ENCODE measurements around the gene CARHSP1. TPM values are rescaled to one million over a fixed set of nuclear protein-coding genes. Genes with fewer than 3 reads are reported as not detected.

CARHSP1 gene
- total and polyA plus RNA-seq, 2 of the 8 experiments (the other 6 are each of a cell fraction or from before 2014, with no cell fraction given), result 292 to 300 TPM

DNA sequence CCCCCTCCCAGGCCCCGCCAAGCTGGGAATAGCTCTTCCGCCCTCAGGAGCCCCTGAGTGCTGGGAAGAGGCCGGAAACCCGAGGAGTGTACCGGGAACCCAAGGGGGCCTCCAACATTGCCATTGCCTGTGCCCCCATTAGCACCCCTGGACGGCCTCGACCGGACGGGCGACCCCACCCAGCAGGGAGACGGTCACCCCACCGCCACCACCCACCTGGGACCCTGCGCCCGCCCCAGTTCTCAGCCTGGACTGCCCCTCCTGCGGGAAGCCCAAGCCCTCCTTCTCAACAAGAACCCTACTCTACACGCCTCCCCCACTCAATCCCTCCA lies 2.0 kb downstream of the CARHSP1 start:
- peak overlapping the region; percentile 72; the same call in 1 of the 2 replicates for H2BK15ac ChIP-seq (ENCODE audit: low read length)
- no peak overlapping the region for H3K14ac ChIP-seq (ENCODE audit: insufficient read length)
- ChIA-PET POLR2A (ENCODE audit: partially characterized antibody) (interaction anchor here (0.7 to 29.1 kb wide), 7 partner anchors 7 to 225 kb away, joined by 3 to 456 read pairs (median 8); partner anchors contain the start of genes CARHSP1, HAPSTR1 and LITAFD), CTCF (ENCODE audit: partially characterized antibody) (interaction anchor here (1.0 to 10.5 kb wide), 5 partner anchors 7 to 202 kb away, joined by 3 to 90 read pairs (median 4); no protein-coding TSS in a partner anchor)
- no peaks in the 10 kb centered on the region for H3K9me3 ChIP-seq (ENCODE audit: insufficient read depth in 2 of 2, low read depth in 1 of 2, low read length in 1 of 2)
- H3K36me3 ChIP-seq (ENCODE audit: control insufficient read depth in 2 of 4, insufficient read depth in 4 of 4, low read length in 3 of 4), result peaks cover 0 to 14% (median 4%) of the 10 kb centered on the region in 4 experiments; a peak in 4 of 8 replicates
- FAIRE-seq, result no peak
- peak overlapping the region; percentile 83 for H2AK5ac ChIP-seq (ENCODE audit: low read depth, low read length)
- no peak for DNase-seq (ENCODE audit: low read depth in 1 of 2, low spot score in 2 of 2)
- H2BK12ac ChIP-seq (ENCODE audit: low read depth, low read length), result 0 out of 2 replicates have a peak overlapping the region, but pooled peaks have one; percentile 84
- peak overlapping the region; percentile 85 for H4K91ac ChIP-seq (replicated peaks; ENCODE audit: insufficient read length, low read length)
- no peaks in the 10 kb centered on the region for H3K27me3 ChIP-seq (replicated peaks in 1 of 4; ENCODE audit: control insufficient read depth in 3 of 4, extremely low read depth in 1 of 4, insufficient read depth in 3 of 4, low read length in 3 of 4)
- peak overlapping the region; percentile 53; the same call in 1 of the 2 replicates for H3K27ac ChIP-seq (ENCODE audit: low read depth, low read length)
- no peak overlapping the region for H2AFZ ChIP-seq (ENCODE audit: low read length)
- peak overlapping the region; percentile 93 for H3K18ac ChIP-seq (ENCODE audit: extremely low read depth, low read length)
- H4K20me1 ChIP-seq (replicated peaks in 1 of 2; ENCODE audit: control insufficient read depth in 1 of 2, insufficient read depth in 2 of 2, low read length in 2 of 2), result peaks cover 28 to 40% of the 10 kb centered on the region in 2 experiments
- H3K4me2 ChIP-seq (ENCODE audit: insufficient read depth in 1 of 2, low read depth in 2 of 2, low read length in 2 of 2), result peak overlapping the region; percentile 91 to 99
- H3K23ac ChIP-seq (ENCODE audit: insufficient read length), result no peak overlapping the region
- H3K79me1 ChIP-seq (ENCODE audit: low read depth, low read length), result peaks cover 24% of the 10 kb centered on the region
- peaks cover 38 to 59% of the 10 kb centered on the region in 2 experiments for H3K79me2 ChIP-seq (ENCODE audit: control insufficient read depth in 1 of 2, insufficient read depth in 2 of 2, low read length in 2 of 2)
- no peak for TF ChIP-seq CEBPB (IDR thresholded peaks at IDR 0.05; ENCODE audit: low read depth, low read length)
- TF ChIP-seq TCF12 (IDR thresholded peaks at IDR 0.05; ENCODE audit: low read depth, low read length), result no peak
- TF ChIP-seq SRF (IDR thresholded peaks at IDR 0.05; ENCODE audit: low read depth, low read length), result no peak
- TF ChIP-seq, protein P1, sequence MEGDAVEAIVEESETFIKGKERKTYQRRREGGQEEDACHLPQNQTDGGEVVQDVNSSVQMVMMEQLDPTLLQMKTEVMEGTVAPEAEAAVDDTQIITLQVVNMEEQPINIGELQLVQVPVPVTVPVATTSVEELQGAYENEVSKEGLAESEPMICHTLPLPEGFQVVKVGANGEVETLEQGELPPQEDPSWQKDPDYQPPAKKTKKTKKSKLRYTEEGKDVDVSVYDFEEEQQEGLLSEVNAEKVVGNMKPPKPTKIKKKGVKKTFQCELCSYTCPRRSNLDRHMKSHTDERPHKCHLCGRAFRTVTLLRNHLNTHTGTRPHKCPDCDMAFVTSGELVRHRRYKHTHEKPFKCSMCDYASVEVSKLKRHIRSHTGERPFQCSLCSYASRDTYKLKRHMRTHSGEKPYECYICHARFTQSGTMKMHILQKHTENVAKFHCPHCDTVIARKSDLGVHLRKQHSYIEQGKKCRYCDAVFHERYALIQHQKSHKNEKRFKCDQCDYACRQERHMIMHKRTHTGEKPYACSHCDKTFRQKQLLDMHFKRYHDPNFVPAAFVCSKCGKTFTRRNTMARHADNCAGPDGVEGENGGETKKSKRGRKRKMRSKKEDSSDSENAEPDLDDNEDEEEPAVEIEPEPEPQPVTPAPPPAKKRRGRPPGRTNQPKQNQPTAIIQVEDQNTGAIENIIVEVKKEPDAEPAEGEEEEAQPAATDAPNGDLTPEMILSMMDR (IDR thresholded peaks at IDR 0.05; ENCODE audit: control extremely low read depth in 1 of 3, insufficient read depth in 1 of 3, low read depth in 1 of 3, low read length in 3 of 3), result no peak
- no peak for TF ChIP-seq TAF7 (optimal IDR thresholded peaks at IDR 0.05; ENCODE audit: borderline replicate concordance, low read depth, low read length)
- TF ChIP-seq NANOG (IDR thresholded peaks at IDR 0.05; ENCODE audit: insufficient read depth, low read depth, low read length, poor library complexity, severe bottlenecking), result no peak
- TF ChIP-seq ZNF274 (IDR thresholded peaks at IDR 0.05; ENCODE audit: borderline replicate concordance, extremely low read depth, low read length), result no peak
- no peak for TF ChIP-seq HDAC2 (IDR thresholded peaks at IDR 0.05; ENCODE audit: borderline replicate concordance in 1 of 2, low read depth in 2 of 2, low read length in 2 of 2)
- TF ChIP-seq RAD21 (IDR thresholded peaks at IDR 0.05 in 1 of 2, conservative IDR thresholded peaks at IDR 0.05 in 1 of 2; ENCODE audit: low read depth in 2 of 2, low read length in 2 of 2), result no peak
- no peak for TF ChIP-seq JUN (IDR thresholded peaks at IDR 0.05; ENCODE audit: low read depth, low read length)
- peak overlapping the region; percentile 80 for H2BK120ac ChIP-seq (replicated peaks; ENCODE audit: low read depth, low read length)
- peak overlapping the region; percentile 32 for H4K5ac ChIP-seq (ENCODE audit: insufficient read length, low read depth, low read length)
- no peak overlapping the region for H2BK20ac ChIP-seq (ENCODE audit: low read length)
- H3K9ac ChIP-seq (replicated peaks in 1 of 4; ENCODE audit: extremely low read depth in 1 of 4, low read depth in 3 of 4, low read length in 3 of 4), result peak overlapping the region in 3 of 4 experiments; percentile 70 to 80 (median 70); a peak in 6 of 7 replicates
- peak overlapping the region; percentile 74 to 92 (median 78) for H3K4me3 ChIP-seq (ENCODE audit: extremely low read depth in 1 of 4, insufficient read depth in 2 of 4, low read depth in 3 of 4, low read length in 4 of 4)
- H2BK5ac ChIP-seq (ENCODE audit: low read depth, low read length), result peak overlapping the region; percentile 83
- peak overlapping the region; percentile 82 for H4K8ac ChIP-seq (ENCODE audit: extremely low read depth, insufficient read depth, low read length)
- peaks cover 23% of the 10 kb centered on the region for H3K23me2 ChIP-seq (ENCODE audit: low read depth, low read length)
- H3K4me1 ChIP-seq (replicated peaks in 1 of 4; ENCODE audit: control insufficient read depth in 3 of 4, insufficient read depth in 4 of 4, low read length in 3 of 4), result peaks cover 22 to 42% (median 33%) of the 10 kb centered on the region in 4 experiments
- H3K56ac ChIP-seq (replicated peaks; ENCODE audit: insufficient read length, low read depth, low read length), result peak overlapping the region; percentile 65
- H3K4ac ChIP-seq (replicated peaks; ENCODE audit: insufficient read length, low read depth, low read length), result peak overlapping the region; percentile 79
- WGBS, 2 experiments (ENCODE audit: extremely low coverage in 1 of 2, insufficient coverage in 1 of 2, insufficient read length in 1 of 2, insufficient replicate concordance in 2 of 2, low coverage in 1 of 2, low lambda C conversion rate in 2 of 2, missing lambda C conversion rate in 1 of 2), result 1% methylated on average over 13 of the region's 16 CpGs; no CpG with 5 or more reads in 1 of the 2 experiments
